Measurements from ENCODE around the gene PISD. TPM values are rescaled to one million over a fixed set of nuclear protein-coding genes. Genes with fewer than 3 reads are reported as not detected.
"Not testable (repeated sequence)": the region's sequence is repeated elsewhere in the genome, so short reads cannot be mapped to it uniquely, and the experiment has no call there.

The PISD gene
- total RNA-seq, 1 donor from 2014 or later, result 28.6 TPM

GRCh38 chr22:31603081-31603525 is 58.9 kb downstream of the PISD start:
- peaks cover 25% of the 10 kb centered on the region for H3K4me1 Mint-ChIP-seq (ENCODE audit: low read depth)
- no peak for TF ChIP-seq CTCF (IDR thresholded peaks at IDR 0.05)
- H3K27ac Mint-ChIP-seq (ENCODE audit: unreplicated experiment), result peak overlapping the region; percentile 82

GRCh38 chr22:31602259-31602952 is 59.6 kb downstream of the PISD start:
- H3K36me3 Mint-ChIP-seq (ENCODE audit: low read depth), result peaks cover 1% of the 10 kb centered on the region
- H3K27ac Mint-ChIP-seq (ENCODE audit: unreplicated experiment), result peak overlapping the region; percentile 82
- H3K4me3 Mint-ChIP-seq (ENCODE audit: unreplicated experiment), result no peak overlapping the region
- TF ChIP-seq CTCF (IDR thresholded peaks at IDR 0.05), result peak; percentile 26
- H3K4me1 Mint-ChIP-seq (ENCODE audit: low read depth), result peaks cover 25% of the 10 kb centered on the region
- no peaks in the 10 kb centered on the region for H3K9me3 Mint-ChIP-seq (ENCODE audit: low read depth)
- no peaks in the 10 kb centered on the region for H3K27me3 Mint-ChIP-seq (ENCODE audit: low read depth)
- no peak for DNase-seq (ENCODE audit: low spot score)

More at GRCh38 chr22:31603081-31603525, 58.9 kb downstream of the PISD start:
- no peaks in the 10 kb centered on the region for H3K27me3 Mint-ChIP-seq (ENCODE audit: low read depth)
- DNase-seq (ENCODE audit: low spot score), result no peak
- peaks cover 1% of the 10 kb centered on the region for H3K36me3 Mint-ChIP-seq (ENCODE audit: low read depth)
- no peak overlapping the region for H3K4me3 Mint-ChIP-seq (ENCODE audit: unreplicated experiment)
- H3K9me3 Mint-ChIP-seq (ENCODE audit: low read depth), result no peaks in the 10 kb centered on the region

GRCh38 chr22:31595271-31595670 is 66.7 kb downstream of the PISD start:
- no peaks in the 10 kb centered on the region for H3K36me3 Mint-ChIP-seq (ENCODE audit: low read depth)
- H3K27ac Mint-ChIP-seq (ENCODE audit: unreplicated experiment), result no peak overlapping the region
- no peak overlapping the region for H3K4me3 Mint-ChIP-seq (ENCODE audit: unreplicated experiment)
- H3K27me3 Mint-ChIP-seq (ENCODE audit: low read depth), result no peaks in the 10 kb centered on the region
- no peak for TF ChIP-seq CTCF (IDR thresholded peaks at IDR 0.05)
- H3K9me3 Mint-ChIP-seq (ENCODE audit: low read depth), result no peaks in the 10 kb centered on the region
- peaks cover 4% of the 10 kb centered on the region for H3K4me1 Mint-ChIP-seq (ENCODE audit: low read depth)
- no peak for DNase-seq (ENCODE audit: low spot score)

- H3K4me1 Mint-ChIP-seq (ENCODE audit: low read depth), result peaks cover 19% of the 10 kb centered on the region
- not testable (repeated sequence) for H3K4me3 Mint-ChIP-seq (ENCODE audit: unreplicated experiment); H3K9me3 Mint-ChIP-seq (ENCODE audit: low read depth); DNase-seq (ENCODE audit: low spot score); H3K27me3 Mint-ChIP-seq (ENCODE audit: low read depth); H3K27ac Mint-ChIP-seq (ENCODE audit: unreplicated experiment); H3K36me3 Mint-ChIP-seq (ENCODE audit: low read depth)
Measured at GRCh38 chr22:31590161-31590560, 71.9 kb downstream of the PISD start.

GRCh38 chr22:31588970-31589675 is 72.9 kb downstream of the PISD start:
- peaks cover 10% of the 10 kb centered on the region for H3K36me3 Mint-ChIP-seq (ENCODE audit: low read depth)
- peaks cover 29% of the 10 kb centered on the region for H3K4me1 Mint-ChIP-seq (ENCODE audit: low read depth)
- no peak overlapping the region for H3K4me3 Mint-ChIP-seq (ENCODE audit: unreplicated experiment)
- H3K9me3 Mint-ChIP-seq (ENCODE audit: low read depth), result peaks cover 4% of the 10 kb centered on the region
- H3K27ac Mint-ChIP-seq (ENCODE audit: unreplicated experiment), result no peak overlapping the region
- no peak for DNase-seq (ENCODE audit: low spot score)
- no peak for TF ChIP-seq CTCF (IDR thresholded peaks at IDR 0.05)
- no peaks in the 10 kb centered on the region for H3K27me3 Mint-ChIP-seq (ENCODE audit: low read depth)
